ENCODE results near the gene DDX43.
"Not testable (repeated sequence)": the region's sequence is repeated elsewhere in the genome, so short reads cannot be mapped to it uniquely, and the experiment has no call there.

Gene DDX43

DNA sequence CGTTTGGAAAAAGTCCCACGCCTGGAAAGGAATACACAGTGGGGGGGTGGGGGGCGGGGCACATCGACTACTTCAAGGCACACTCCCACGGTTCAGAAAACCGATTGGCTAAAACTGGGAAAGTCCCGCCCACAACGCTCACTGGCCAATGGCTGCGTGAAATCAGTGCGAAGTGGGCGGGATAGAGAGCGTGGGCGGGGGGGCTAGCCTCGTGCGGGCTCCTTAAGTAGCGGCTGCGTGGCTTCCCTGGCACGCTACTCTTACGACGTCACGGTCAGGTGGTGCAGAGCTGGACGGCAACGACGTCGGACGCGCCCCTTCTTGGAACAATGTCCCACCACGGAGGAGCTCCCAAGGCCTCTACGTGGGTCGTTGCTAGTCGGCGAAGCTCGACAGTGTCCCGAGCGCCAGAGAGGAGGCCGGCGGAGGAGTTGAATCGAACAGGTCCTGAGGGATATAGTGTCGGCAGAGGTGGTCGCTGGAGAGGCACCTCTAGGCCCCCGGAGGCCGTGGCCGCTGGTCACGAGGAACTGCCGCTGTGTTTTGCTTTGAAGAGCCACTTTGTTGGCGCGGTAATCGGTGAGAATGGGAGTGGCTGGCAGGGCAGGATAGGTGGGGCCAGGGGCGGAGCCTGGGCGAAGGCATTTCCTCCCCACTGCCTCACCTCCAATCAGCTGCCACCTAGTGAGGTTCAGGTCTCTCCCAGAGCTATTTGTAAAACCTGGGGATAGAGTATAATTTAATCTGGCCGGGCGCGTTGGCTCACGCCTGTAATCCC lies at the start of gene DDX43:
Gene DDX43, plus strand, starts transcription at position 252 of the 778 bp plus-strand sequence. Its CDS starts 78 bp downstream, at position 330.
- DNase-seq (ENCODE audit: low spot score), result peak; percentile 65

DNA sequence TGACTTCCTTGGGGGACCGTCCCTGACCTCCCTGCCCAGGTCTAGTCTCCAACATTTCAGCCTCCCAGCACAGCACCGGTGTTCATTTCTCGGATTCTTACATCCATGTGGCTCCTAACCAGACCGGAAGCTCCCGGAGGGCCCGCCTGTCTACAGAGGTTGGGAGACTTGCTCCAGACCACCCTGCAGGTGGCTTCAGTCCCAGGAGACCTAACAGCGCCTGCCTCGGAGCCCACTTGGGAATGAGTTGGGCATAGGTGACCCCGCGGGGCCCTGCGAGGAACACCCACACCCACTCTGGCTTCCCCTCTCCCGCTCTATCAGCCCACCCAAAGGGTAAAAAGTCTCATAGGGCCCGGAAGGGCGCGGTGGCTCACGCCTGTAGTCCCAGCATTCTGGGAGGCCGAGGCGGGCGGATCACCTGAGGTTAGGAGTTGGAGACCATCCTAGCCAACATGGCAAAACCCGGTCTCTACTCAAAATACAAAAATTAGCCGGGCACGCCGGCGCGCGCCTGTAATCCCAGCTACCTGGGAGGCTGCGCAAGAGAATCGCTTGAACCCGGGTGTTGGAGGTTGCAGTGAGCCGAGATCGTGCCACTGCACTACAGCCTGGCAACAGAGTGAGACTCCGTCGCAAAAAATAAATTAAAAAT lies 46.0 kb upstream of the DDX43 start:
- no peak for DNase-seq (ENCODE audit: low spot score)

GRCh38 chr6:73349311-73349710 lies 45.3 kb upstream of the DDX43 start:
- DNase-seq (ENCODE audit: low spot score), result no peak

DNA sequence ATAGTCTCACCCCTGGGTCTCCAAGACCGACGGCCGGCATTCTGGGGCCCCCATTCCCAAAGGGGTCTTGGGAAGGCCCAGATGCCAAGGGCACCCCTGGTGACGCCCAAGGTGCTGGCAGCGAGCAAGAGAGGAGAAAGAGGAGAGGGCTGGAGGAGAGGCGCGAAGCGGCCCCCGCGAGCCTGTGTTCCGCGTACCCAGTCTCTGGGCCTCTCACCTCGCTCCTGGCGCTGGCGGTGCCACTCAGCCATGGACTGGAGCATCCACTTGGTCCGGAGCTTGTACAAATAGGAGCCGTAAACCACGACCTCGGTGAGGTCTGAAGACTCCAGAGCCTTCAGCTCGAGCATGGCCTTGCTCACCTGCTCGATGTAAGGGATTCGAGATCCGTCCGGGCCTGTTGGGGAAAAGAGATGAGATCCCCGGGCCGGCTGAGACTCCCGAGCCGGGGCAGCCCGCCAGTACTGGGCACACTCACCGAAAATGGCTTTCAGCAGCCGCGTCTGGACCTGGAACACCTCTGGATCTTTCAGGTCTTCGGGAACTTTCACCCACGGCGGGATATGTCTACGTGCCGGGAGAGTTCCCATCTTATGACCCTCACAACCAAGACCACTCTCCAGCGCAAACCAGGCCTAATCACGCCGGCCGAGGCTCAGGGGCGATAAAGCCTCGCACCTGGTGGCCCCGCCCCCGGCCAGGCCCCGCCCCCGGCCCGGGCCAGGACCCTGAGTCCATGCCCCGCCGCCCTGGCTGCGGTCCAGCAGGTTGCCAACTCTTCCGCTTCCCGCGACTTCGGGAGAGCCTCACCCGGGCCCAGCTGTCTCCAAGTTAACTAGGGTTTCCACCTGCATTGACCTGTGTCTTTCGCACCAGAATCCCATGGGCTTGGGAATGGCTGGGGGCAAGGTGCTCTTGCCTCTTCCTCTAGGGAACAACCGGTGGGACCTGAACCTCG lies 40.7 kb upstream of the DDX43 start, which contains the start of gene DPPA5:
Gene DPPA5, minus strand, starts transcription at position 641 of the 958 bp plus-strand sequence. Its CDS starts 51 bp downstream, at position 590.
- DNase-seq (ENCODE audit: low spot score), result no peak

GRCh38 chr6:73362358-73362757 lies 32.3 kb upstream of the DDX43 start, which contains the start of gene KHDC3L:
KHDC3L (plus strand) TSS chr6:73362658; CDS start chr6:73362730, 72 bp downstream.
- DNase-seq (ENCODE audit: low spot score), result no peak

DNA sequence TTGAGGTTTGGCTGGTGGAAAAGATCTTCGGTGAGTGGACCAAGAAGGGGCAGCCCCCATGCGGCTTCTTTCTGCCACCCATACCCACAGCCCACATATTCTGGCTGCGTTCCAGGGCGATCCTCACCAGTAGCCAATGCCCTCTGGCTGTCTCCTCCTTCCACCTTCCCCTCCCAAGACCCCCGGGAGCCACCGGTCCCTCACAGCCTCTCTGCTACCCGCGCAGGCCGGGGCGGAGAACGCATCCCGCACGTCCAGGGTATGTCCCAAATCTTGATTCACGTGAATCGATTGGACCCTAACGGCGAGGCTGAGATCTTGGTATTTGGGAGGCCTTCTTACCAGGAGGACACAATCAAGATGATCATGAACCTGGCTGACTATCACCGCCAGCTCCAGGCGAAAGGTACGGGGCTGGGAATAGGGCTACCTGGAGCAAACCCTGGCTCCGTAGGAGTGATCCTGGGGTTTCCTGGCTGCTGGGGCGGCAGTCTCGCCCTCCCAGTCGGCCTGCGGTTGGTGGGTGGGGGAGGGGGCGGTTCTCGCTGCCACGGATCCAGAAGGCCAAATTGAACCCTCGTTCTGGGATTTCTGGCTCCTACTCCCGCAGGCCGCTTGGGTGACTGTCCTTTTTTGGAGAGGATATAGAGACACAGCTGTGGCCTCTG lies 31.6 kb upstream of the DDX43 start:
- DNase-seq (ENCODE audit: low spot score), result no peak

DNA sequence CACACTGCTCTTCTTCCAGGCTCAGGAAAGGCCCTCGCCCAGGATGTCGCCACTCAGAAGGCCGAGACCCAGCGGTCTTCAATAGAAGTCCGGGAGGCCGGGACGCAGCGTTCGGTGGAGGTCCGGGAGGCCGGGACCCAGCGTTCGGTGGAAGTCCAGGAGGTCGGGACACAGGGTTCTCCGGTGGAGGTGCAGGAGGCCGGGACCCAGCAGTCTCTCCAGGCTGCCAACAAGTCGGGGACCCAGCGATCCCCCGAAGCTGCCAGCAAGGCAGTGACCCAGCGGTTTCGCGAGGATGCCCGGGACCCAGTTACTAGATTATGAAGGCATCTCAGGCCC lies 31.1 kb upstream of the DDX43 start:
- DNase-seq (ENCODE audit: low spot score), result no peak

DNA sequence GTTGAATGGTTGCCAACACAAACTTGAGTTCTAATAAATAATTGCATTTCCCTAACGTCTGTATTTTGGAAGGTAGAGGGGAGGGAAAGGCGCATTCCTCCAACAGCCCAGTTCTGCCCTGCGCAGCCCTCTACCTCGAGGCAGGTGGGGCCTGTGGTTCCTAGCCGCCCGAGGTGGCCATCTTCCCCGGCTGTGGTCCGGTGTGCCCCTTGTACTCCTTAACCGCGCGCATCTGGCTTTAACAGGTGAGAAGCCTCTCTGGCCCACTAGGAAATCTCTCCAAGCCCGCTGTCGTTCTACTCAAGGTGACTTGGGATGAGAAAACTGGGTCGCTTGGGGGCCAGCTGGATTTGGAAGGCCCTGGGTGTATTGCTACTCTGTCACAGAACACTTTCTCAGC lies 30.5 kb upstream of the DDX43 start:
- DNase-seq (ENCODE audit: low spot score), result no peak

DNA sequence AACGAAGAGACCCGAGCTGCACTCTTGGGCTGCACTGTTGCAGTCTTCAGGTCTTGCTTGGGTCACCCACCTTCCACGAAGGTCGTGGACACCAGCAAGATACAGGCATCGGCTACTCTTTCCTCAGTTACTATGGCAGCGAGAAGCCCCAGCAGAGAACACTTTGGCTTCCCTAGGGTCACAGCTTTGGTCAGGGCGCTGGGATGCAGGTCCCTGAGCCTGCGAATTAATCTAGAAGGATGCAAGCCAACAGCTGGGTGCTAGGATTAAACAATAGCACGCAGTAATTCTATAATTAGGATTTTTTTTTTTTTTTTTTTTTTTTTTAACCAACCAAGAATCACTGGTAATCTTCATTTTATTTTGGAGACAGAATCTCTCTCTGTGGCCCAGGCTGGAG lies 30.1 kb upstream of the DDX43 start:
- no peak for DNase-seq (ENCODE audit: low spot score)

GRCh38 chr6:73367761-73368355 lies 26.8 kb upstream of the DDX43 start:
- no peak for DNase-seq (ENCODE audit: low spot score)

- DNase-seq (ENCODE audit: low spot score), result no peak
Measured at GRCh38 chr6:73368675-73369074, 26.0 kb upstream of the DDX43 start.

DNA sequence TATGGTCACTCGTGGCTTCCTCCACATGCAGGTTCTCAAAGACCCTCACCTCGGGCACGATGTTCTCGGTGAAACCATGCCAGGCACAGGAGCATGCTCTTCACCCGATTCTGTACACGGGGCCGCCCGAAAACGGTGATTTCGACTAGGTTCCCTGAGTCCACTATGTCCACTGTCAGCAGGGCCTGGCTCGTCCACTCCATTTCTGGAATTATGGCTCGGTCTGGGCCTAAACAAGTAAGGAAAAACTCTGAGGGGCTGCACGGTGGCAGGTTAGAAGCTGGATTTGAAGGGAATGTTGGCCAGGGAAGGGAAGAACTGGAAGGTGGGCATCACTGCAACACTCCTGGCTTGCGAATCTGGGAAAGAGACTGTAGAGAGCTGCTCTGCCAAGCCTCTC lies 25.5 kb upstream of the DDX43 start:
- no peak for DNase-seq (ENCODE audit: low spot score)

DNA sequence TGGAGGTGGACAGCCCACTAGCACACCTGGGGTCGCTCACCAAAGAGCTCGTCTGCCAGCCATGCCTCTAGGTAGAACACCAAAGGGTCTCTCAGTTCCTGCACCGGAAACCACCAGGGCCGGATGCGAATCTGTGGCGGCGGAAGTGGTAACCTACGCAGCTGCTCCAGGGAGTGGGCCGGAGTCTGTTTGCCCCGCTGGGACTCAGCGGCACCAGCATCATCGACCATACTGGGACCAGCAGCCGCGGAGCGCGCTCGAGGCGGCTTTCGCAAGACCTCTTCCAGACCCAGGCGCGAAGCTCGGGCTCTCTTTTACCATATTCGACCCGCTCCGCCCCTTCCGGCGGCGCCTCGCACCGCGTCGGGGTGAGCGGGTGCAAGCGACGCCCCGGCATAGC lies 25.1 kb upstream of the DDX43 start, which contains the start of gene OOEP:
Gene OOEP, minus strand, starts transcription at position 335 of the 400 bp plus-strand sequence. Its CDS starts 105 bp downstream, at position 230.
- DNase-seq (ENCODE audit: low spot score), result no peak

DNA sequence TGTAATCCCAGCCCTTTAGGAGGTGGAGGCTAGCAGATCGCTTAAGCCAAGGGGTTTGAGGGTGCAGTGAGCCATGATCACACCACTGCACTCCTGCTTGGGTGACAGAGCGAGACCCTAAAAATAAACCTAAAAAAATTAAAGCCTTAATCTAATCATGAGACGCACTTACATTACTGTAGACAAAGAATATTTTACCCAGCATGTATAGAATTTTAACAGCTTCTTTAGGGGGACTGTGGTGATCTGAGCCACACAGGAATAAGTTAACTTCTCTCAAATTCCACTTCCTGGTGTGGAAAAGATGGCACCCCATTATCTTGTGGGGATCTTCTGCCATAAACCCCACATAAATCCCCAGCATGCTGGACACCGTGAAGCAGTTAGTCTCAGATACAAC lies 22.6 kb upstream of the DDX43 start:
- no peak for DNase-seq (ENCODE audit: low spot score)

- no peak for DNase-seq (ENCODE audit: low spot score)
Measured at GRCh38 chr6:73372516-73372915, 22.1 kb upstream of the DDX43 start.

DNA sequence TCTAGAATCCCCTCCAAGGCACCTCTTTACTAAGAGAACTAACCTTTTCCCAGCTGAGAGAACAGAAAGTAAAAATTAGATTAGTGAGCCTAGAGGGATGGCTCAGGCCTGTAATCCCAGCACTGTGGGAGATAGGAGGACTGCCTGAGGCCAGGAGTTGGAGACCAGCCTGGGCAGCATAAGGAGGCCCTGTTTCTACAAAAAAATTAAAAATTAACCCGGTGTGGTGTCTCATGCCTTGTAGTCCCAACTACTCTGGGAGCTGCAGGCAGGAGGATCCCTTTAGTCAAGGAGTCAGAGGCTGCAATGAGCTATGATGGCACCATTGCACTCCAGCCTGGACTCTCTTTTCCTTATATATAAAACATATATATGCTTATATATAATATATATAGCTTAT lies 19.4 kb upstream of the DDX43 start:
- no peak for DNase-seq (ENCODE audit: low spot score)

- DNase-seq (ENCODE audit: low spot score), result no peak
Measured at GRCh38 chr6:73377225-73377624, 17.4 kb upstream of the DDX43 start.

DNA sequence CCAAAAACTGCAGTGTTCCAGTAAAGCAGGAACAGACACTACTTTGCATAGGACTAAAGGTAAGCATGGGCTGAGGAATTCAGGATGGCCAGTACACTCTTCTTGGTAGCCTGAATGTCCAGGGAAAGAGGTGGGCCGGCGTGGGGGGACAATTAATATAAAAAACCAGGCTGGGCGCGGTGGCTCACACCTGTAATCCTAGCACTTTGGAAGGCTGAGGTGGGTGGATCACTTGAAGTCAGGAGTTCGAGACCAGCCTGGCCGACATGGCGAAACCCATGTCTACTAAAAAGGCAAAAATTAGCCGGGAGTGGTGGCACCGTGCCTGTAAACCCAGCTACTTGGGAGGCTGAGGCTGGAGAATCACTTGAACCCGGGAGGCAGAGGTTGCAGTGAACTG lies 13.1 kb upstream of the DDX43 start:
- not testable (repeated sequence) for DNase-seq (ENCODE audit: low spot score)

DNA sequence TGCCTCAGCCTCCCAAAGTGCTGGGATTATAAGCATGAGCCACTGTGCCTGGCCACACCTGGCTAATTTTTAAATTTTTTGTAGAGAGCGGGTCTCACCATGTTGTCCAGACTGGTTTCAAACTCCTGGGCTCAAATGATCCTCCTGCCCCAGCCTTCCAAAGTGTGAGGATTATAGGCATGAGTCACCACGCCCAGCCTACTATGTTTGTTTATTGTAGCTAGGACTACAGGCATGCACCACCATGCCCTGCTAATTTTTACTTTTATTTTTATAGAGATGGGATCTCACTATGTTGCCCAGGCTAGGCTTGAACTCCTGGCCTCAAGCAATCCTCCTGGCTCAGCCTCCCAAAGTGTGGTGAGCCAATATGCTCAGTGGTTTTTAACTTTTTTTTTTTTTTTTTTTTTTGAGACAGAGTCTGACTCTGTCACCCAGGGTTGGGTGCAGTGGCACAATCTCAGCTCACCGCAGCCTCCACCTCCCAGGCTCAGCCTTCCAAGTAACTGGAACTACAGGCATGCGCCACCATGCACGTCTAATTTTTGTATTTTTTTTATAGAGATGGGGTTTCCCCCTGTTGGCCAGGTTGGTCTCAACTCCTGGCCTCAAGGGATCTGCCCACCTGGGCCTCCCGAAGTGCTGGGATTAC lies 12.0 kb upstream of the DDX43 start:
- no peak for DNase-seq (ENCODE audit: low spot score)

- DNase-seq (ENCODE audit: low spot score), result no peak
Measured at GRCh38 chr6:73388433-73388799, 6.2 kb upstream of the DDX43 start.

All from CD4-positive, alpha-beta T cell treated with Interleukin-15 for 4 hours (primary cell).